Stimulated activated CD4-positive, alpha-beta T cell treated with anti-CD3 and anti-CD28 coated beads, TNF-alpha, amount 100 ng/mL, for 4 hours (primary cell): ENCODE measurements around the gene INPP4A.

Experiments
- DNase-seq, 3 experiments: peaks; one replicate each; pipeline ENCODE4 v3.0.0-alpha.2; 2020; ENCODE audit warnings: low read depth in 3 of 3

The INPP4A gene

DNA sequence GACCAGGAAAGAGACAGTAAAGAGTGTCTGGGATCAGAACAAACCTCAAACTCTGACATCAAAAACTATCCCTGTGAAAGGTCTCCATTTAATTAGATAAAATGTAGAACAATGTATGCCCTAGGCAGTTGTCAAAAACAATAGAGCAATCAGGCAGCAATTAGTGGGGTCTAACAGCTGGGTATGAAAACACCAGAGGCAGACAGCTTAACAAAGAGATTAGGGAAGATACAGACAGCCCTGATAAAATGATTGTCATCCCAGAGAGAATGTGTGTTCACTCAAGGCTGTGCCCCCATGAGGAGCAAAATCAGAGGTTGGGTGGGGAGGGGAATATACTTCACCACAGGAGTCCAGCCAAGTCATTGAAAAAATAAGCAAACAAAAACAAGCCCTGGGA, 50.0 kb downstream of the INPP4A start:
- DNase-seq = no peak

DNA sequence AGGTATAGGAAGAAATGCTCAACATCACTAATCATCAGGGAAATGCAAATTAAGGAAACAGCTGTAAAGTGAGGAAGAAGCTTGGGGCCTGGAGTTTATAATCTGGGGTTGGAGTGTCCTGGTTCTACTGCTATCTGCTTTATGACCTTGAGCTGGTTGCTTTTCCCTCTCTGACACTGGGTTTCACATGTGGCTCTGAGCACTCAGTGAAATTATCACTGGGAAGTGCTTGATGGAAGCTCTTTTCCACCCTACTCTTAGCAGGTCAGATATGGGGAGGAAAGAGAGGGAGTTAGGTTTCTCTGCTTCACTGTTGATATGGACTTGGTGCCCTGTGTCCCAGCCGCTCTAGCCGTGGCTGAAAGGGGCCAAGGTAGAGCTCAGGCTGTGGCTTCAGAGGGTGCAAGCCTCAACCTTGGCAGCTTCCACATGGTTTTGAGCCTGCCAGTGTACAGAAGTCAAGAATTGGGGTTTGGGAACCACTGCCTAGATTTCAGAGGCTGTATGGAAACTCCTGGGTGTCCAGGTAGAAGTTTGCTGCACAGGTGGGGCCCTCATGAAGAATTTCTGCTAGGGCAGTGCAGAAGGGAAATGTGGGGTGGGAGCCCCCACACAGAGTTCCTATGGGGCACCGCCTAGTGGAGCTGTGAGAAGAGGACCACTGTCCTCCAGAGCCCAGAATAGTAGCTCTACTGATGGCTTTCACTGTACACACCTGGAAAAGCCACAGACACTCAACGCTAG, 52.3 kb downstream of the INPP4A start:
- no peak for DNase-seq

DNA sequence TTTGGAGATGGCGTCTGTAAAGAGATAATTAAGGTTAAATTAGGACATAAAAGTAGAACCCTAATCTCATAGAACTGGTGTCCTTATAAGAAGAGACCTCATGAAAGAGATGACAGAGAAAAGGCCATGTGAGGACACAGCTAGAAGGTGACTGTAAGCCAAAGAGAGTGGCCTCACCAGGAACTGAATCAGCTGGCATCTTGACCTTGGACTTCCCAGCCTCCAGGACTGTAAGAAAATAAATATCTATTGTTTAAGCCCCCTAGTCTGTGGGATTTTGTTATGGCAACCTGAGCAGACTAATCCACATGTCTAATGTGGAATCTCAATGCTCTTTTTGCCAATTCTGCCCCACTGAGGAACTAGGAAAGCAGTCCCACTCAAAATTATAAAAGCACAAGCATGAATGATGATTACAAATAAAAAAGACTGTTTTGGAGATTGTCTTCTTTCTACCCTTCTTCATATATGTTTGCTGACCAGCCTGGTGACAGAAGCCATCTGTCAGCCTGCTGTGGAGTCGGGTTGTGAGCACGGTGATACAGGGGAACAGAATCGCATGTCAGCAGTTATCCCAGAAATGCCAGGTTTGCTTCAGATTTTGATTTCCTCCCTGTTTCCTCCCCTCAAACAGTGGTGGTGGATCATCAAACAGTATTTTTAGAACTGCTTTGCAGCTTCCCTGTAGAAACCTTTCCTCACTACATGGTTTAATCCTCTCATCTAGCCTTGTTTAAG, 54.2 kb downstream of the INPP4A start:
- no peak for DNase-seq

DNA sequence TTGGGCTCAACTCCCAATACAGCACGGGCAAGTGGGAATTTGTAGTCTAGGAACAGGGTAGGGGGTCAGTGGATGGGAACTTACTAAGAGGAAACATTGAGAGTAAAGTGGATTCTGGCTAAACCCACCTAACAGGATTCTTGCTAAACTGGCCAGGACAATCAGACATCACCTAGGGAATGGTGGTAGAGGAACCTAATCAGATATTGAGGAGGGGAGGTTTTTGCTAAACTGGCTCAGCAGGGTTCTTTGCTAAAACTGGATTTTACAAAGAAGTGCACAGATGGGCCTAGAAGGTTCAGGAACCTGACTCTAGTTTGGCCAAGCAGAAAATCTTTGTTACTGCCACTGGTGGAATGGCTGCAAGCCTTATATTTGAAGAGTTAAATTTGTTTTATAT, 55.9 kb downstream of the INPP4A start:
- DNase-seq = no peak

DNA sequence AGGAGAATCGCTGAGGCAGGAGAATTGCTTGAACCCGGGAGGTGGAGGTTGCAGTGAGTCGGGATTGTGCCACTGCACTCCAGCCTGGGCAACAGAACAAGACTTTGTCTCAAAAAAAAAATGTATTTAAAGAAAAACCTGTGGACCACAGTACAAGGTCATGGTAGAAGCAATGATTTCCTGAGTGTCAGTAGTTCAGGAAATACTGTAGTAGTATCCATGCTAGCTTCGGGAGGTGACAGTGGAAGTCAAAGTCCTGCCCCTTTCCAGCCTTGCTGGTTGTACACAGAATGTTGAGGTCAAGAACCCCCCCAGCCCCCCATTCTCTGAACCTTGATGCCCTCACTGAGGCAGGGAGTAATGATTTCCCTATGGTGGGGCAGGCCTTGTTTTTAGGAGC, 56.6 kb downstream of the INPP4A start:
- no peak for DNase-seq

DNA sequence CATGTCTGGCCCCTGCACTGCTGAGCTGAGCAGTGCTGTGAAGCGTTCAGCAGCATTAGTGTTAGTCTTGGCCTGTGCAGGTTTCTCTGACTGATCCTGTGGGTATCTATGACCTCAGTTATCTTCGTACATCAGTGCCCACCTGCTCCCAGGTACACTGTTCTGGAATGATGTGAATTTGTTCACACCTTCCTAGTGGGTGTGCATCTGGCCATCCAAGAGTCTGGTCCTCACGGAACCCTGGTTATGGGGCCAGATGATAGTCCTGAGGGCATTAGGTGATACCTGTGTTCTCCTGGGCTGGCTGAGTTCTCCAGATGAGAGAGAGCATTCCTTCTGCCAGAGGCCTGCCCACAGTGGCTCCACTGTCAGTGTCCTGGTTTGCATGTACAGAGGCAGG, 57.2 kb downstream of the INPP4A start:
- no peak for DNase-seq

DNA sequence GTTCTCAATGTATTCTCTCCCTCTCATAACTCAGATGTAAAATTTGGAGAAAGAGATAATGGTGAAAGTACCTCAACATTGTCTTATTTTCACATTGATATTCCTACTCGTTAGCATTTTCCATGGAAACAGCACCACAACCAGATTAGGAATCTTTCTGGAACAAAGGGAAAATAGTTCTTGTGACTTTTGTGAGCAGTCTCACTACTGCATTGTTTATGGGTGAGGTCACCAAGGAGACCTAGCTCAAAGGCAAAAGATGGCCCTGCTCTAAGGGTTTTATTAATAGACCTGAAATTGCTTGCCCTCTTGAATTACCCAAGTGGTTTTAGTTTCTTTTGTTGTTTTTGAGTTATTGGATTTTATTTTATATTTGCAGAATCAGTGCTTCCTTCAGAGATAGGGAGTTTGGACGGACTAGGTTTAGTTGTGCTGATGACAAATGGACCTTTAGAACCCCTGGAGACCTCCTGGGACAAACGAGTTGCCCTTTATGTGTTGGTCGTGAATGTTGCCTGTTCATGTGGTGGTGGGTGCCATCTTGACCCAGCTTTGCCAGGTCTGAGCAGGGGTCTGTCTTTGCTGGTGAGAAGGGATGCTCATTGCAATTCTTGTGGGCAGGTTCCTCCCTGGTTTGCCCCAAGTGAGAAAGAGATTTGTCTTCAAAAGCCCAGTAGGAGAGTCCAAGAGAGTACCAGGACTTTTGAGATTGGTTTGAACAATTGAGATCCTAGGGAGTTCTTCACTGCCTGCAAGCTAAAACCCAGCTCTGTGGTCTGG, 58.1 kb downstream of the INPP4A start:
- no peak for DNase-seq

DNA sequence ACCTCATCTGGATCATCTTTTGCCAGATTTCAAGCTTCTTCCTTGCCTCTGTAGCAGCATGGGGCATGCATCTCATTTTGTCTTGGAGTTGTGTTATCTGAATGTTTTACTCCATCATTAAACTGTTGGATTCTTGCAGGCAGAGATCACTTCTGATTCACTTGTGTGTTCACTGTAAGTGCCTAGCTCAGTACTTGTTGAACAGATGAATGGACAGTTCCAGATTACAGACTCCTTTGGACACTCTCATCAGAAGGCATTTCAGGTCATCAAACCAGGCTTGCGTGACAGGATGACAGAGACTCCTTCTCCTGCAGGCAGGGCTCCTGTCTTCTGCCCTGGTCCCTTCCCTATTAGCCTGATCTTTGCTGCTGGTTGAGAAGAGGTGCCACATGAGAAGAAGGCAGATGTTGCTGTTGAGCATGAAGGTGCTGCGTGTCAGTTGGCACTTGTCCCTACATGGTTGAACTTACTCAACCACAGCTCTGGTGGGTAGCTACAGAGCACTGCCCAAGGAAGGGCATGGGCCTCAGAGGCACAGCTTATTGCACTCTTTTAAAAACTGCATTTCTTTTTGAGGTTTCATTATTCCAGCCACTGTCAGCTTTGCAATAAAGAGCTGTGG, 58.9 kb downstream of the INPP4A start:
- DNase-seq = no peak

DNA sequence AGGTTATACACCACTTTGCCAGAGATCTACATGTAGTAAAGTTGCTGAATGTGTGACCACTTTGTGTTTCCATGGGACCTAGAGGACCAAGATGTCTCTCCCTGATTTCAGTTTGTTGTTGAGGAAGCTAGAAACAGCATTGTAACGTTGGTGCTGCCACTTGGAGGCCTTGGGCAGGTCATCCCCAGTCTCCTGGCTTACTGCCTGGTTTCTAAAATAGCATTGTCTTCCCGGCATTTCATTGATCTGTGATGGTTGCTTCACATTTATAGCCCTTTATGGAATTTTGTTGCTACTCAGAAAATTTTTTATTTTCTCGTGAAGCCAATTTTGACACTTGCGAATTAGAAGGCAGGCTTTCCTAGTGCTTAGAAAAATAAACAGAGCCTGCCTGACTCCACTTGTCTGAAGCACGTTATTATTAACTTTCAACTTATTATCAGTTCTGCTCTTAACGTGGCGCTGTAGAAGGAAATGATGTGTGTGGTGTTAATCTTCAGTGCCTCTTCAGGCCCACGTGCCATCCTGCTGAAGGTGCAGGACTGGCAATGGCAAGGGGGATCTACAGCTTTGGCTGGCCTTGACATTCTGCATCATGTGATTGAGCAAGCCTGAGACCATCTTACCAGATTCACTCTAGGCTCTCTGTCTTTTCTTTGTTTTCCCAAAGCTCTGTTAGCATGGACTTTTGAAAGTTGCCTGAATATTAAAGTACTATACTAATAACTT, 59.9 kb downstream of the INPP4A start:
- no peak for DNase-seq

DNA sequence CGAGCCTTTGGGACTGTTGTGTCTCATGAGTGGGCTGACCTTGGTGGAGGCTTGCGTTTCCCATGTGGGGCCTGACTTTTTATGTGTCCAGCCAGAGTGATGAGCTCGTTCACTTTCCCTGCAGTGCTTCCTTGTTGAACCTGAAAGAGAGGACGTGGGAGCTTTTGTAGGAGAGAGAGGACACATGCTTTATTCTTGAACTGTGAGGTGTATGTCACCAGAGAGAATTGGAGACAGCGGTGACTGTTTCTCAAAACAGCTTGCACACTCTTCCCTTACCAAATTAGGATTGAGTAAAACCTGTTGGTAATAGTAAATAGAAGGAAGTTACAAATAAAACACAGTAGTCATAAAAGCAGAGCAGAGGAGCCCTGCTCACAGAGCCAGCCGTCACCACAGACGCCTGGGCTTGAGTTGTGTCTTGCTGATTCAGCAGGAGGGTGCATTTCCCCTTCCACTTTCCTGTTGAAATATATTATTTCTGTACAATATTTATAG, 60.7 kb downstream of the INPP4A start:
- DNase-seq = no peak

DNA sequence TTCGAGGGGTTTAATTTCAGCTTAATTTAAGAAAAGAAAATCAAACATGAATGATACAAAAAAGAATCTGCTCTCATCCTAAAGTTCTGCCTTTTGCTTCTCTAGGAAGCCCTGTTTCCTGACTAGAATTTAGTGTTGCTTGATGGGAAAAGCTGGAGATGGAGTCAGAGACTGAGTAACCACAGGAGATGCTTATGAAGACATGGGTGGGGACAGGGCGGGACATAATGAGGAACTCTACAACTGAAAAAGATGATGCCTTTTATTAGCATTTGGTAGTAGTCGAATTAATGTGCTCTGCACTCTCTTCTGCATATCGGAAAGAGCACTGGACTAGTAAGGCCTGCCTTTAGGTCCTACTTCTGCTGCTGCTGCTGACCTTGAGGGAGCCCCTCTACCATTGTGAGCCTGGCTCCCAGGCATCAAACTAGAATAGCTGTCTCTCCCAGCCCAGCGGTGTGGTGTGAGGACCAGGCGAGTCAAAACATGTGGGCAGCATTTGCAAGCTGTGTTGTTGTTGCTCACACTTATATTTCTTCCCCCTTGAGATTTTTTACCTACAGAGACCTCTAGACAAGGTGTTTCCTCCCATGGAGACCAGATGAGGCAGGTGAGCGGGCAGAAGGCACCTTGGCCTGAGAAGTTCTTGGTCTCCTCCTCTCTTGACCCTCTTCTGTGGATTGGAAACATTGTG, 61.5 kb downstream of the INPP4A start:
- DNase-seq = no peak

DNA sequence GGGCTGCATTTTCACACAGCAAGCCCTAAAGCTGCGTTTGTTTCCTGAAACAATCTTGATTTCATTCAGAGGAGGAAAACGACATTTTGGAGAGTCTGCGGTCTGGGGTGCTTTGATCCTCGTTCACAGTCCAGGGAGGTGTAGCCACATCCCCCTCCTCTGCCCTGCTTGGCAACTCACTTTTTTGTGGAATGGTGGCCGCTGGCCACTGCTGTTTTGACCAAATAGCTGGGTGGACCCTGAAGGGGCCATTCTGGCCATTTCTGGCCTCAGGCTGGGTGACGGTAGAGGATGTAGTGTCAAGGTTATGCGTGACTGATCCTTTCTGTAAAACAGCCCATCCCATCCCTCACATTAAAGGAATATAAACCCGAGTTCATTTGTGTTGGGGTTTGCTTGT, 62.2 kb downstream of the INPP4A start:
- no peak for DNase-seq

DNA sequence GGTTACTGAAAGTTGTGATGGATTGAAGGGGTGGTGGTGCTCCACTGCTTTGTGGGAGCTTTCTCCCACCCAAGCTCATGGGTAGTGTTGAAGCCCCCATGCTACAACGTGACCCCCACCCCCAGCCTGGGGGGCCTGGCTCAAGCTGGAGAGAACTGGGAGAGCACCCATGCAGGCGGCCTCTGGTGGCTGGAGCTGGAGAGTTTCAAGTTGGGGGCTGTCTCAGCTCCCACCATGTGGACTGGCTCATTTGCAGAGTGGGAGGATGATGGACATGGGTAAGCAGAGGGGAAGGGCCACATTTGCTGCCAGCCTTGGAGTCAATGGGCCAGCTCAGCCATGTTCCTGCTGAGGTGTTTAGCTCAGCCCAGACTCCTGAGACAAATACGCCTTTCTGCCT, 62.8 kb downstream of the INPP4A start:
- DNase-seq = no peak

DNA sequence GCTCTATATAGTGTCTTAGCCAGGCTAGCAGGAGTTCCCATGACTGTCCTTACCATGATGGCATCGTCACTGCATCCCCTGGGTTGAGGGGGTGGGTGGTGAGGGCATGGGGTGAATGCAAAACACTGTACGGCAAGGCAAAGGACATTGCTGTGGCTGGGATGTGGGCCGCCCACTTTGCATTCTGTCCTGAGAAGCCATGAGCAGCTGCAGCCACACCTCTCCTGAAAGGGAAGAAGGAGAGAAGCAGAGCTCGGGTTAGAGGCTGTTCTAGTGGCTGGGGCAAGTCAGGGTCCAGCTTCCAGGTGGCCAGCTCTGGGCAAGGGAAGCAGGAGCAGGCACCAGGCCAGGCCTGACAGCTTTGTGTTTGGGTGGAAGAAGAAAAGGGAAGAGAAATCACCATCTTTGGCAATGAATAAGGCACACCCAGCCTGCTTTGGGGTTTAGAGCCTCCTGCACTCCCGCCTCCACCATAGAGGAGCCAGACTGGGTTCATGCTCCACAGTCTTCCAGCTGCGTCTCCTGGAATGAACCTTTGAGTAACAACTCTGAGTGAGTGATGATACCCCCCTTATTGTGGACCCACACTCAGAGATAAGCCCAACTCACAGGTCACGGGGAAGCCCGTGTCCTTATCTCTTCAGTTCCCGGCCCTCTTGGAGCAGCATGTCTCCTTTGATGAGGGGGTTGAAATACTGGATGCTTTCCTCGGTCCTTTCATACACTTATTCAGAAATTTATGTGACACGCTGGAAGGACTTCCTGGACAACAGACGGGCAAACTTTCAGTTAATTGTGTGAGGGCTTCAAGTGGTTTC, 63.4 kb downstream of the INPP4A start:
- no peak for DNase-seq

DNA sequence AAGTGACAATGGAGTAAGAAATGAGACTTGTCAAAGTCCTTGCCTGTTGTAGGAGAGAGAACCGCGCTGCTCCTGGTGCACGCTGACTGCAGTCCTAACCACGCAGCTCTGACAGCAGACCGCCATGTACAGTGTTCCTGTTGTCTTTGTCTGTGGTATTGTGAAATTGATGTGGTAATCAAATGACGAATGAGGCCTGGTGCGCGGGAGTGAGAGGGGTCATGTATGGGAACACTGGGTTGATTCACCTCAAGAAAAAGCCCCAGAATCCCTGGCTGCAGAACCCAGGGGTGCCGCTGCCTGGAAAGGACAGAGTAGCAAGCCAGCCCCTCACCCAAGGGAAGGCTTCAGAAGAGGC, 64.0 kb downstream of the INPP4A start:
- DNase-seq = peak in 2 of 3 experiments; percentile 38 to 59

DNA sequence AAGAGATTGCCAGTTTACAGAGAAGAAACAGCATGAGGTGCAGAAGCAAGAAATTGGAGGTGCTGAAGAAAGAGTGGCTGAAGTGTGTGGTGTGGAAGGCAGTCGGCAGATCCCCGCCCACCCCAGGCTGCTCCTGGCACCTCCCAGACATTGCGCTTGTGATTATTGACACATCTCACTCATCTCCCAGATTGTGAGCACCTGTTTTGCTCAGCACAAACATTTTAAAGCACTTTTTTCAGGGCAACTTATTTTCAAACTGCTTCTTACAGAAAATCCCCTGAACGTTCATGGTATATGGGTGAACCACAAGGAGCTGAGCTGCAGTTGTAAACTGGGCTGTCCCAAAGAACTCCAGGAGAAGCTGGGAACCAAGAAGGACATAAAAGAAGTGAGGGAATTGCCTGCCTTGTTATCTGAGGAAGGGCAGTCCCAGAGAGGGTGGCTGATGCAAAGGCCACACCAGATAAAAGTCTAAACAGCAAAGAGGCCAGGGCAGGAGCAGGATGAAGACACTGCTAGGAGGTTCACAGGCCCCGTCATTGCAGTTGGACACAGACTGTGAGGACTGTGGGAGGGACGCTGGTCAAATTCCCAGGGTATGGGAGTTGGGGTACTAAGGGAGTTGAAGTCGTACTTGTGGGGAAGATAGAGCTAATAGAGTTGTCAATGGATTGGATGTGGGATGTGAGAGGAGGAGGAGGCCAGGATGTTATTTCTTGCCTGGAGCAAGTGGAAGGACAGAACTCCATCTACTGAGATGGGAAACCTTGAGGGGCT, 65.1 kb downstream of the INPP4A start:
- no peak for DNase-seq

DNA sequence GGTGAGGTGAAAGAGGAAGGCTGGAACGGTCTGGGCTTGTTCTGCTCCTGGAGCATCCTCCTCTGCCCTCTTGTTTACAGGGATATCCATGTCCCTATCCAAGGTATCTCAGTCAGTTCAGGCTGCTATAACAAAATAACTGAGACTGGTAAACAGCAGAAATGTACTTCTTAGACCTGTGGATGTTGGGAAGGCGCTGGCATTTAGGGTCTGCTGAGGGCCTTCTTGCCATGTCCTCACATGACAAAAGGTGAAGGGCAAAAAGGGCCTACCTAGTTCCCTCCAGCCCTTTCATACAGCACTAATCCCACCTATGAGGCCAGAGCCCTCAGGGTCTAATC, 65.6 kb downstream of the INPP4A start:
- DNase-seq = no peak

DNA sequence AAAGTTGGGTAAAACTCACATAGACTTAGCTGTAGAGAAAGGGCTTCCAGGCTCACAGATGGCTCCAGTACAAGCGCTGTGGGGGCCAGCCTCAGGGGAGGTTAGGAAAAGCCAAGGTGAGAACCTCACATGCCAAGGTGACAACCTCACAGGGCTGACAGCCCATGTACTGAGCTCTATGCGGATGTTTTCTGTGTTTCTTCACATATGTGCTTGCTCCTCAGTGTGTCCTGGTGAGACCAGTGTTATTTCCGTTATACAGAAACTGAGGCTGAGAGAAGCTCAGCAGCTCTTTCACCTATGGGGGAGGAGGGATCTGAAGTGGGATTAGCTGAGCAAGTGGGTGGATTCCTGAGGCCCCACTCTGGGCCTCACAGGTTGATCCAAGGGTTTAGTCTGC, 67.3 kb downstream of the INPP4A start:
- DNase-seq = no peak

DNA sequence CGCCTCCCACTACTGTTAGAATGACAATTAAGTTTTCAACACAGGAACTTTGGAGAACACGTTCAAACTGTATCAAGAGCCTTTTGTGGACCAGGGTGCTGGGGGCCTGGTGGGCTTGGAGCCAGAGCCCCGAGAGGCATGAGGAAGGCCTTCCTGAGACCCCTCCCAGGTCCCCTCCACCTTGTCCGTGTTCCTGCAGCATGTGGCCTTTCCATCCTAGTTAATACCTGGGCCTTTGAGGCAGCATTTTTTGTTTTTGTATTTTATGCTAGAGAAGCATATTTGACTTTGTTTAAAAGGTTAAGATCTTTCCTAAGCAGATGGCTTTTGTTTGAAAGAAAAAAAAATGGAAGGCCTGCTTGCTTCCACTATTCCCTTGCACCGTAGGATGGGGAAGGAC, 68.0 kb downstream of the INPP4A start:
- no peak for DNase-seq
